IPS DF 6.9 (cell line): ENCODE measurements around the gene ULK3.
"Not testable (repeated sequence)": the region's sequence is repeated elsewhere in the genome, so short reads cannot be mapped to it uniquely, and the experiment has no call there.

Experiments used
- DNase-seq: peaks from one replicate; pipeline ENCODE4 v3.0.0-alpha.2; 2013; ENCODE audit warnings: low read depth, low spot score
- H3K27ac ChIP-seq: one replicate; pipeline ENCODE4 v1.5.1; 2013; ENCODE audit warnings: low read length, control low read depth
- H3K27me3 ChIP-seq: 2 replicates; pipeline ENCODE4 v1.6.1; 2013; ENCODE audit warnings: mild to moderate bottlenecking, low read length; ENCODE audit not compliant: control insufficient read depth, insufficient read depth
- H3K36me3 ChIP-seq: 2 replicates; pipeline ENCODE4 v1.6.1; 2013; ENCODE audit warnings: low read length; ENCODE audit not compliant: control insufficient read depth, insufficient read depth
- H3K4me1 ChIP-seq: 2 replicates; pipeline ENCODE4 v1.6.1; 2013; ENCODE audit warnings: low read length; ENCODE audit not compliant: control insufficient read depth, insufficient read depth
- H3K4me3 ChIP-seq: 2 replicates; pipeline ENCODE4 v1.5.1; 2013; ENCODE audit warnings: mild to moderate bottlenecking, low read length
- H3K9me3 ChIP-seq: 2 replicates; pipeline ENCODE4 v1.6.1; 2013; ENCODE audit warnings: low read length, inconsistent platforms; ENCODE audit not compliant: control insufficient read depth, insufficient read depth
- WGBS: extraction: QIAGEN DNeasy Blood & Tissue Kit; methylation state at CpG from one replicate; pipeline ENCODE4 v1.1.7; 2013; ENCODE audit warnings: mixed read lengths, missing lambda C conversion rate; ENCODE audit not compliant: insufficient read length, insufficient coverage; 5-methylcytosine and 5-hydroxymethylcytosine counted together

The ULK3 gene

DNA sequence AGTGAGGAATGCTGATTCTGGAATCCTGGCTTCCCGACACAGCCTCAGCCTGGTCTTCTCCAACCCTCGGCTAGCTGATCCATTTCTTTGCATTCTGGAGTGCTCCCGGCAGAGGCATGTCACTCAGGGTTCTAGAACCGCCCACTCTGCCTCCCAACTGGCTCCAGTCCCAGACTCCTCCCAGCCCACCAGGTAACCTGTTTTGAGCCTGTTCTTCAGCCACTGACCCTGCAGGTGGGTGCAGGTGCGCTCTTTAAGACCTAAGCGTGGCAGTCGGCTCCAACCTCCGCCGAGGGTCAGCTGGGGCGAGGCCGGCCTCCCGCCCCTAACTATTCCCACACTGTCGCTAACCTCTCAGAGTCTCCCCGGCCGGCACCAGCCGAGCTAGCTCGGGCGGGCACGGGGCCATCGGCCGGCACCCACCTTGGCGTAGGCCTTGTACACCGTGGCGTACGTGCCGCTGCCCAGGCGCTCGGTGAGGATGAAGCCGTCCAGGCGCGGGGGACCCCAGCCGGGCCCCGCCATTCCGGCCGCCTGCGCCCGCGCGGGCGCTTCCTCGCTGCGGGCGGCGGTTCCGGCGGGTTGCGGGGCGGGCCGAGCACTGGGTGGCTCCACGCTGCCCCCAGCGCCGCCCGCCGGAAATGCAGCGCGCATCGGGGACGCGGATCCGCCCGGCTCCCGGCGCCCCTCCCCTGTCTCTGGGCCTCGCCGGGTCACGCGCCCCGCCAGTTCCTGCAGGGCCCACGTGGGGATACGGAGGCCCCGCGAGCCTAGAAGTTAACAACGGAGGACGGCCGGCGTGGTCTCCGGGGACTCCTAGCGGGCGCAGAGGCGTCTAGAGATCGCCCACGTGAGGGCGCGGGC is at the start of gene ULK3:
Gene ULK3 (minus strand): TSS at position 576 of the 864 bp plus-strand sequence. CDS start 51 bp downstream, at position 525.
- WGBS, result no CpG with 5 or more reads among the region's 84 CpGs
- Histone ChIP-seq H3K27me3 (no peaks in the 10 kb centered on the region), H3K4me3 (peak within 1 kb of the TSS; percentile 73), H3K27ac (no peak within 1 kb of the TSS), H3K9me3 (no peaks in the 10 kb centered on the region), H3K4me1 (no peaks in the 10 kb centered on the region), H3K36me3 (peaks cover 4% of the 10 kb centered on the region)
- DNase-seq, result peak; percentile 90

GRCh38 chr15:74892313-74892712 is 49.4 kb upstream of the ULK3 start:
- Histone ChIP-seq H3K27me3 (no peaks in the 10 kb centered on the region), H3K36me3 (peaks cover 9% of the 10 kb centered on the region), H3K27ac (no peak overlapping the region), H3K4me1 (peaks cover 2% of the 10 kb centered on the region; the same call in 1 of the 2 replicates), H3K9me3 (no peaks in the 10 kb centered on the region), H3K4me3 (no peak overlapping the region)
- no CpG with 5 or more reads among the region's 3 CpGs for WGBS
- DNase-seq, result no peak

DNA sequence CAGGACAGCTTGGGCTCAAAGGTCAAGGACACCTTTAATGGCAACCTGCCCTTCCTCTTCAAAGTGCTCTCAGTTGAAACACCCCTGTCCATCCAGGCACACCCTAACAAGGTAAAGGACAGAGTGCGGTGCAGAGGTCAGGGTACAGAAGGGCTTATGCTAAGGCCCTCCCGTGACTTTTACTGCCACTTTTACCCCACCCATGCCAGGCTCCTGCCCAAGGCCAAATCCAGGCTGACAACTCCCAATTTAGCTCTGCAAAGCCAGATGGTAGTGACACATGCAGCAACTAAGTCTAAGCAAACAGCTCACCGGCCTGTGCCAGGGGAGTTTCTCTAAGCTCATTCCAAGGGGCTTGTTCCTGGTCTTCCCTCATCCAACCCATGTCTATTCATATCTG is 48.5 kb upstream of the ULK3 start:
- peaks cover 2% of the 10 kb centered on the region; the same call in 1 of the 2 replicates for H3K4me1 ChIP-seq
- peaks cover 6% of the 10 kb centered on the region; the same call in 1 of the 2 replicates for H3K36me3 ChIP-seq
- no peak overlapping the region for H3K27ac ChIP-seq
- H3K27me3 ChIP-seq, result no peaks in the 10 kb centered on the region
- no peak overlapping the region for H3K4me3 ChIP-seq
- no CpG with 5 or more reads among the region's 3 CpGs for WGBS
- no peak for DNase-seq
- H3K9me3 ChIP-seq, result no peaks in the 10 kb centered on the region

DNA sequence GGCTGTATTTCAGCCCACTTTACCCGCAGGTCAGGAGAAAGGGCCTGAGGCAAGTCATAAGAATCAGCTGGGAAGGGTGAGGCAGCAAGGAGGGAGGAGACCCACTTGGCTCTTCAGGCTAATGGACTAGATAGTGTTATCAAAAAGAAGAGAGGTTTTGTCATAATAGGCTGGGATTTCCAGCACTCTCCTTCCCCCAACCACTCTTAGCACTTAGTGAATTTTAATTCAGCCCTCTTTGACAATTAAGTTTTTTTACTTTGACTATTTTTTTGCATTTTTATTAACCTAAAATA is 47.7 kb upstream of the ULK3 start:
- Histone ChIP-seq H3K4me3 (peak overlapping the region; percentile 91; the same call in 1 of the 2 replicates), H3K9me3 (no peaks in the 10 kb centered on the region), H3K27me3 (no peaks in the 10 kb centered on the region), H3K36me3 (peaks cover 6% of the 10 kb centered on the region; the same call in 1 of the 2 replicates), H3K4me1 (peaks cover 2% of the 10 kb centered on the region; the same call in 1 of the 2 replicates), H3K27ac (no peak overlapping the region)
- DNase-seq, result no peak
- WGBS, result no CpG with 5 or more reads among the region's 1 CpG

DNA sequence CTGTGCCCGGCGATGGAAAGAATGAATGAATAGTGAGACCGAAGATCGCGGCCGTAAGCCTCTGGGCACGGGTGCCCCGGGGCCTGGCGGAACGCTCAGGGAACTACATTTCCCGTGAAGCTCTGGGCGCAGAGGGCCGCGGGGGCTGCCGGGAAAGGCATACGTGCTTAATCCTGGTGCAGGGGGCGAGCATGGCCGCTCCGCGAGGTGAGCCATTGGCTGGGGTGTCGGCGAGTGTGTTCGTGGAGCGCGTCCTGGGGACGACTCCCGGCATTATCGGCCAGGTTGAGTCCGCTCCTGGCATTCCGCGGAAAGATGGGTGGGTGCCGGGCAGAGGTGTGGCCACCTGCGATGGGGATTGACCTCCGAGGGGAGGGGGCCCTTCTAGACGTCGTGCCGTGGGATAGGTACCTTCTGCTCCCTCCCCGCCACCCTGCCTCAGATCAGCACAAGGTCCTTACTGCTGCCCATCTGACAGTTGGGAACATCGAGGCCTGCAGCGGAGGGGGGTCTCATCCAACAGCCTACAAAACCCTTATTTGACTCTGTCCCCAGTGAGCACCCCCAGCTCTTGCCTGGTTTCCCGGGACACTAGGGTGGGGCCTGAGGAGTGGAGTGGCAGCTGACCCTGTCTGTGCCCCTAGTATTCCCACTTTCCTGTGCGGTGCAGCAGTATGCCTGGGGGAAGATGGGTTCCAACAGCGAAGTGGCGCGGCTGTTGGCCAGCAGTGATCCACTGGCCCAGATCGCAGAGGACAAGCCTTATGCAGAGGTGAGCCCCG is 47.1 kb upstream of the ULK3 start, which contains the start of gene MPI:
Gene MPI (plus strand): TSS at position 160 of the 782 bp plus-strand sequence. CDS start 32 bp downstream, at position 192.
- no peaks in the 10 kb centered on the region for H3K9me3 ChIP-seq
- peak within 1 kb of the TSS; percentile 91 for H3K4me3 ChIP-seq
- WGBS, result no CpG with 5 or more reads among the region's 47 CpGs
- DNase-seq, result peak; percentile 52
- H3K4me1 ChIP-seq, result peaks cover 2% of the 10 kb centered on the region; the same call in 1 of the 2 replicates
- H3K27me3 ChIP-seq, result no peaks in the 10 kb centered on the region
- H3K36me3 ChIP-seq, result peaks cover 6% of the 10 kb centered on the region; the same call in 1 of the 2 replicates
- no peak within 1 kb of the TSS for H3K27ac ChIP-seq

DNA sequence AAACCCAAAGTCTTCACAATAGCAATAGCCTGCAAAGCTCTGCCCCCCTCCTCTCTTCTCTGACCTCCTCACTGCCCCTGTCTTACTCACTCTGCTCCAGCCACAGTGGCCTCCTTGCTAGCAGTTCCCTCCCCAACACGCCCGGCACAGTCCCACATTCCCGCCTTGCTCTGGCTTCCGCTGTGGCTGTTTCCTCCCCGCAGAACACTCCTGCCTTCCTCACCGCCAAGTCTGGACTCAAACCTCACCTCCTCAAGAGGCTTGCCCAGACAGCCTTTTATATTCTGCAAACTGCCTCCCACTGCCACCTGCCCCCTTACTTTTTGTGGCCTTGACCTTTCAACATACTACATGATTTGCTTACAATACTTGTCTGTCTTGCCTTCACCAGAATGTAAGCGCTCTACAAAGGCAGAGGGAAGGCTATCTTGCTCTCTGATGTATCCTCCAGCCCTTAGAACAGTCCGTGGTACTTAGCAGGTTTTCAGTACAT is 46.5 kb upstream of the ULK3 start:
- Histone ChIP-seq H3K36me3 (peaks cover 6% of the 10 kb centered on the region; the same call in 1 of the 2 replicates), H3K27me3 (no peaks in the 10 kb centered on the region), H3K9me3 (no peaks in the 10 kb centered on the region), H3K4me1 (peaks cover 2% of the 10 kb centered on the region; the same call in 1 of the 2 replicates), H3K4me3 (peak overlapping the region; percentile 91; the same call in 1 of the 2 replicates), H3K27ac (no peak overlapping the region)
- no peak for DNase-seq
- no CpG with 5 or more reads among the region's 8 CpGs for WGBS

GRCh38 chr15:74888716-74889115 is 45.8 kb upstream of the ULK3 start:
- Histone ChIP-seq H3K4me1 (peaks cover 2% of the 10 kb centered on the region; the same call in 1 of the 2 replicates), H3K27me3 (no peaks in the 10 kb centered on the region), H3K27ac (no peak overlapping the region), H3K9me3 (no peaks in the 10 kb centered on the region), H3K4me3 (no peak overlapping the region), H3K36me3 (peaks cover 6% of the 10 kb centered on the region; the same call in 1 of the 2 replicates)
- DNase-seq, result no peak
- WGBS, result no CpG with 5 or more reads among the region's 4 CpGs

GRCh38 chr15:74887537-74888193 is 44.7 kb upstream of the ULK3 start:
- H3K9me3 ChIP-seq, H3K36me3 ChIP-seq, H3K4me1 ChIP-seq, H3K4me3 ChIP-seq, H3K27ac ChIP-seq, DNase-seq, H3K27me3 ChIP-seq: not testable (repeated sequence)
- WGBS, result no CpG with 5 or more reads among the region's 10 CpGs

DNA sequence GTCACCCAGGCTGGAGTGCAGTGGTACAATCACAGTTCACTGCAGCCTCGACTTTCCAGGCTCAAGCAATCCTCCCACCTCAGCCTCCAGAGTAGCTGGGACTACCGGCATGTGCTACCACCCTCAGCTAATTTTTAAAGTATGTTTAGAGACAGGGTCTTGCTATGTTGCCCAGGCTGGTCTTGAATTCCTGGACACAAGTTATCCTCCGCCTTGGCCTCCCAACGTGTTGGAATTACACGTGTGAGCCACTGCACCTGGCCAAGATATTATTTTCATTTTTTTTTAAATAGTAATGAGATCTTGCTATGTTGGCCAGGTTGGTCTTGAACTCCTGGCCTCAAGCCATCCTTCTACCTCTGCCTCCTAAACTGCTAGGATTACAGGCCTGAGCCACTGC is 42.5 kb upstream of the ULK3 start:
- Histone ChIP-seq H3K27ac (no peak overlapping the region), H3K4me3 (no peak overlapping the region), H3K4me1 (peaks cover 2% of the 10 kb centered on the region; the same call in 1 of the 2 replicates), H3K27me3 (no peaks in the 10 kb centered on the region), H3K9me3 (peaks cover 2% of the 10 kb centered on the region), H3K36me3 (peaks cover 2% of the 10 kb centered on the region; the same call in 1 of the 2 replicates)
- WGBS, result no CpG with 5 or more reads among the region's 5 CpGs
- no peak for DNase-seq
